Endothelial cell of hepatic sinusoid (primary cell): Measurements from ENCODE around the gene NOTCH3.

ENCODE experiments used
- in situ Hi-C: cut with HindIII; loops from 2 replicates; pipeline ENCODE4 v1.10.0; 2017; ENCODE audit warnings: low sequenced_read_pairs

The NOTCH3 gene

GRCh38 chr19:15197942-15198341, 2.9 kb downstream of the NOTCH3 start:
- in situ Hi-C loops, result no loop called here

DNA sequence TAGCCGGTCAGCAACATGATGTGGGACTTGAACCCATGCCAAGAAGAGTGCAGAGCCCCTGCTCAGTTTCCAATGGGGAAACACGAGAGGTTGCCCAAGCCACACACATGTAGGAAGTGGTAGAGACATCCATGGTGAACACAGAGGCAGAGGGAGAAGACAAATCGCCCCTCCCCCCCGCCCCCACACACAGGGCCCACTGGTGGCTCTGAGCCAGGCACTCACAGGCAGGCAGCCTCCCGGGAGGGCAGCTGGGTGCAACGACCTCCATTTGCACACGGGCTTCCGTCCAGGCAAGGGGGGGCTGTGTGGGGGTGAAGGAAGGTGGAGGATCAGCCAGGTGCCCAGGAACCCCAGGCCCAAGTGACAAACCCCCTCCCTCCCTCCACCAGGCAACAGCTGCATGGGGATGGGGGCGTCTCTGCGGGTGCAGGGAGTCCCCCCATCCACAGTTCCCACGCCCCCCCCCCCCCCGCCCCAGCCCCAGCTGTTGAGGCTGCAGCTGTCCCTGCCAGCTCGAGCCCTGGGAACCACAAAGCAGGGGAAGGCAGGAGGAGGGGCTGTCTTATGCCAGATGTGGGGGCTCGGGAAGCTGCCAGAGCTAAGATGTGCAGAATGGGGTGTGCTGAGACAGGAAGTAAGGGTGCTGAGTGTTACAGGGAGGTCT, 3.4 kb downstream of the NOTCH3 start:
- in situ Hi-C loops, result no loop called here

DNA sequence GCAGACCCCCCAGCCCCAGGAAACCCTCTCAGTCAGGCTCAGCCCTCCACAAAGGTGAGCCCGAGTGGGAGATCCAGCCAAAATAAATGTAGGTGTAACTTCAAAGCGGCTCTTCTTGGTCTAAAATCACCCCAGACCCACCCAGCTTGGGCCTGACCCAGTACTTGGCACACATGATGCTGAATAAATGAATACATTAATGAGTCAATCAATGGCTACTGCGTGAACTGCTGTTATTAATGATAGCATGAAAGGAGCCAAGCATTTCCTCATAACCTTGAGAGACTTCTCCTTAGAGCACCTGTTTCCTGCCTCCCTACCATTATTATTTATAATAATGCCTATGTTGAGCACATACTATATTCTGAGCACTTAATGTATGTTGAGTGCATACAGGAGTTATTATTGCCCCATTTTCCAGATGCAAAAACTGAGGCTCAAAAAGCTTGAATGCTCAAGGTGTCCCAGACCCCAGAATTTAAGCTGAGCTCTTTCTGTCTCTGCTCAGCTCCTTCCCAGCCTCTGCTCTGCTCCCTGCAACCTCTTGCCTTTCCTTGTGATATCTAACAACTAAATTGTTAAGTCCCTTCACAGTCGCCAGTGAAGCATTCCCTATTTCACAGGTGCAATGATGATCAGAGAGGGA, 4.3 kb downstream of the NOTCH3 start:
- in situ Hi-C loops, result no loop called here

DNA sequence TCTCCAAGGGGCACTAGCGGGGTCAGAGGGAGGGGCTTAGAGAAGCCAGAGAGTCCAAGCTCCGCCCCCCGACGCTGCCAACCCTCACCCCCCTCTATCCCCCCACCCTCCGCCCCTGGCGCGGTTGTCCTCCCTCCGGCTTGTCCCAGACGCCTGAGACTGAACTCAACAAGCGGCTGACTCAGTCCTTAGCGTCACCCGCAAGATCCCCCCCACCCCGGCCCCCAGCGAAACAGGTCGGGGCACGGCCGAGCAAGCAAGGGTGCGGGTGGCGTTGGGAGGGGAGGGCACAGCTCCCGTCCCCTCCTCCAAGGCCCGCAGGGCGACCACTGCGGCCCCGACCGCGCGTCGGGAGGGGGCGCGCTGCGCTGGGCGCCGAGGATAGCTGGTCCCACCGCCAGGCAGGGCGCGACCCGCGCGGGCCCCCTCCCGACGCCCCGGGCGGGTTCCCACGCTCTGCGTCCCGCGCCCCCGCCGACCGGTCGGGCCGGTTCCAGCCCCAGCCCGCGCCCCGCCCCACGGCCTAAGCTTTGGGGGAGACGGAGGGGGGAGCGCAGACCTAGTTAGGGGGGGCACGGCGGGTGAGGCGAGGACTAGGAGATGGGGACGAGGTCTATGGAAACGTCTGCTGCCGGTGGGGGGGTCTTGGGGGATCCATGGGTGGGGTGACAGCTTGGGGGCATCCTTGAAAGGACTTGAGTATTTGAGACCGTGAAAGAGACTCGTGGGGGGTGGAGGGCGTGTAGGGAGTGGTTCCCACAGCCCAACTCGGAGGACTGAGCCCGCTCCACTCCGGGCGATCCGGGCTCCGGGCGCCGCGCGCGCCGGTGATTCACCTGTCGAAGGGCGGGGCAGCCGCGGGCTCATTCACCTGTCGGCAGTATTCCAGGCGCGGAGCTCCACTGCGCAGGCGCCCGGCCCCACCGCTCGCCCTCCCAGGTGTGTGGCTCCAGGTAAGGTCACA, 5.1 kb downstream of the NOTCH3 start:
- in situ Hi-C loops, result no loop called here

DNA sequence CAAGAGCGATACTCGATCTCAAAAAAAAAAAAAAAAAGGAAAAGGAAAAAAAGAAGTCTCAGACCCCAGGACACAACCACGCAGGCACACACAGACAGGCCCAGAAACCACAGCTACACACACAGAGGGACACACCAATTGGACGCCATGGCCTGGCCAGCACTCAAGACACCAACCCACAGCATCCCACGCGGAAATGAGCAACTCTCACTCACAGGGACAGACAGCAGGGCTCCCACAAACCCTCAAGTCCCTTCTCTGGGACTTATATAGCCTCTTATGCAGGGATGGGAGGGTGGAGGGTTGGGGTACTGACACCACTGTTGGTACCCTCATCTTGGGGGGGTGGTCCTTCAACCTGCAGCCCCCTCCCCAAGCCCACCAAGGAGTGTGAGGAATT, 5.9 kb downstream of the NOTCH3 start:
- in situ Hi-C loops, result no loop called here

- in situ Hi-C loops, result no loop called here
Measured at GRCh38 chr19:15191982-15192381, 8.8 kb downstream of the NOTCH3 start.

- in situ Hi-C loops, result no loop called here
Measured at GRCh38 chr19:15191514-15191913, 9.3 kb downstream of the NOTCH3 start.

- in situ Hi-C loops, result no loop called here
Measured at GRCh38 chr19:15188851-15189250, 11.9 kb downstream of the NOTCH3 start.

DNA sequence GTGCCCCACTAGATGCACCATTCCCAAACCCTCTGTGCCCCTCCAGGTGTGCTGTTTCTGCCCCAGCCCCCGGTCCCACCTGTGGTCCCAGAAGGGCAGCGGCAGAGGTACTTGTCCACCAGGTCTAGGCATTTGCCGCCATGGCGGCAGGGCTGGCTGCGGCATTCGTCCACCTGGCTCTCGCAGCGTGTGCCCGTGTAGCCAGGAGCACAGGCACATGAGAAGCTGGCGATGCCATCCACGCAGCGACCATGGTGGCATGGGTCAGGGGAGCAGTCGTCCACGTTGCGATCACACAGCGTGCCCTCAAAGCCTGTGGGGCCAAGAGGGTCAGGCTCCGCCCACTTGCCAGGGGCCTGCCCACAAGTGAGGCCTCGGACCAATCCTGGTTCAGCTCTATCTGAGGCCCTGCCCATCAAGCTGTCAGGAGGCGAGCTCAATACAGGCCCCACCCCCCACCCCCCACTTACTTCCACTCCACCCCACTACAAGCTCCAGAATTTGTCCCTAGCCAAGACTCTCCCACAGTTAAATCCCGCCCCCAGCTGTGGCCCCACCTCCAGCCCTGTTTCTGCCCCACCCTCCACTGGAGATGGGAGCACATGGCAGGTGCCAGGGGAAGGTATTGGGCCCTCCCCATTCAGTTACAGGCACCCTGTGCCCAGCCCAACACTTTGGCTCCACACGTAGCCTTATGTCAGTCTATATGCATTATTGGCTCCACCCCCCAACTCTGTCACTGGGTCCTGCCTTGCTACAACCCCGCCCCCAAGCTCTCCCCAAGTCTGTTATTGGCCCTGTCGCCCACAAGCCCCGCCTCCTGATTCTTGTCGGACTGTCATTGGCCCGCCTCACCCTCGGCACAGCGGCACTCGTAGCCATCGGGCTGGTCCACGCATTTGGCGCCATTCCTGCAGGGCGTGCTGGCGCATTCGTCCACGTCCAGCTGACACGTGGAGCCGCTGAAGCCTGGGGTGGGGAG, 13.5 kb downstream of the NOTCH3 start:
- in situ Hi-C loops, result no loop called here

- in situ Hi-C loops, result no loop called here
Measured at GRCh38 chr19:15185188-15185587, 15.6 kb downstream of the NOTCH3 start.

- in situ Hi-C loops, result loop anchor here (5.0 kb wide), 1 partner anchor 63 kb away; no protein-coding TSS in a partner anchor
Measured at GRCh38 chr19:15184776-15185175, 16.0 kb downstream of the NOTCH3 start.

GRCh38 chr19:15181394-15181793, 19.4 kb downstream of the NOTCH3 start:
- in situ Hi-C loops, result loop anchor here (5.0 kb wide), 1 partner anchor 66 kb away; no protein-coding TSS in a partner anchor

- in situ Hi-C loops, result loop anchor here (5.0 kb wide), 1 partner anchor 67 kb away; no protein-coding TSS in a partner anchor
Measured at GRCh38 chr19:15180451-15181390, 20.1 kb downstream of the NOTCH3 start.

- in situ Hi-C loops, result no loop called here
Measured at GRCh38 chr19:15178629-15179308, 22.0 kb downstream of the NOTCH3 start.

DNA sequence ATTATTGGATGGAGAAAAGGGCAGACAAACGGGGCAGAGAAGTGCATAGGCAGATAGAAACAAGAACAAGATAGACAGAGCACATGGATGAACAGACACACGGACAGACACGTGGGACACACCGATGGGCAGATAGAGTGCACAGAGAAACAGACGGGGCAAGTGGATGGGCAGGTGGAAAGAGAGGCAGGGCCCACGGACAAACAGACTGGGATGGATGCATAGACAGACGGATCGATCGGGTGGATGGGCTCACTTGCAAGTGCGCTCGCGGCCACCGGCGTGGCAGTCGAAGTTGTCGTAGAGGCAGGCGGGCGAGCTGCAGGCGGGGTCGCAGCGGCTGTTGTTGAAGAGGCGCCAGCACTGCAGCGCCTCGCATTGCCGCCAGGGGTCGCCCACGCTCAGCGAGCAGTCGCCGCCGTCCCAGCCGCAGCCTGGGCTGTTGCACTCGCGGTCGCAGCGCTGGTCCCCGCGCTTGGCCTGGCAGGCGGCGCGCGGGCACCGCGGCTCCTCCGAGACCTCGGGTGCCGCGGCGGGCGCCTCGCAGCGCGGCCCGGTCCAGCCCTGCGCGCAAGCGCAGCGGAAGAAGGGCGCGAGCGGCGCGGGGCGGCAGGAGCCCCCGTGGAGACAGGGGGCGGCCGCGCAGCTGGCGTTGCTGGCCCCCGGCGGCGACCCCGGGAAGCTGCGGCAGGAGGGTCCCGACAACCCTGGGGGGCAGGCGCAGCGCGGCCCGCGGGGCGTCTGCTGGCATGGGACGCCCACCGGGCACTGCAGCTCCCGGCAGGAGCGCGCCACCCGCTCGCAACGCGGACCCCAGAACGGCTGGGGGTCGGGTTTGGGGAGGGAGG, 23.3 kb downstream of the NOTCH3 start:
- in situ Hi-C loops, result no loop called here

DNA sequence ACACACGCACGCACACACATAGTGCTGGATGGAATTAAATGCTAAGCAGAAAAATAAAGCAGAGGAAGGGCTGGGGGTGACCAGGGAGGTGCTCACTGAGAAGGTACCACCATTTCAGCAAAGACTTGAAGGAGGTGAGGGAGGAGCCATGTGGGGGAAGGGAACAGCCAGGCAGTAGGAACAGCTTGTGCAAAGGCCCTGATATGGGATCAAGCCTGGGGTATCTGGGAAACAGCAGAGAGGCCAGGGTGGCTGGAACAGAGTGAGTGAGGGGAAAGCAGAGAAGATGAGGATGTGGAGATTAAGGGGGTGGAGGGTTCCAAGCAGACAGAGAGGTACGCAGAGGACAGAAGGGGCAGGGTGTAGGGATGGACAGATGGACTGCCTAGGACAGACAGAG, 25.2 kb downstream of the NOTCH3 start:
- in situ Hi-C loops, result no loop called here

- in situ Hi-C loops, result no loop called here
Measured at GRCh38 chr19:15173746-15174404, 26.9 kb downstream of the NOTCH3 start.
